GM18498 (cell line): ENCODE results near the gene BRD9.
"Not testable (repeated sequence)": the region's sequence is repeated elsewhere in the genome, so short reads cannot be mapped to it uniquely, and the experiment has no call there.

ENCODE experiments used
- ATAC-seq: cut with Tn5 transposase; IDR thresholded peaks from one replicate; pipeline ENCODE4 v1.9.1; 2021; ENCODE audit warnings: mild to moderate bottlenecking, moderate library complexity; ENCODE audit not compliant: unreplicated experiment

The BRD9 gene

DNA sequence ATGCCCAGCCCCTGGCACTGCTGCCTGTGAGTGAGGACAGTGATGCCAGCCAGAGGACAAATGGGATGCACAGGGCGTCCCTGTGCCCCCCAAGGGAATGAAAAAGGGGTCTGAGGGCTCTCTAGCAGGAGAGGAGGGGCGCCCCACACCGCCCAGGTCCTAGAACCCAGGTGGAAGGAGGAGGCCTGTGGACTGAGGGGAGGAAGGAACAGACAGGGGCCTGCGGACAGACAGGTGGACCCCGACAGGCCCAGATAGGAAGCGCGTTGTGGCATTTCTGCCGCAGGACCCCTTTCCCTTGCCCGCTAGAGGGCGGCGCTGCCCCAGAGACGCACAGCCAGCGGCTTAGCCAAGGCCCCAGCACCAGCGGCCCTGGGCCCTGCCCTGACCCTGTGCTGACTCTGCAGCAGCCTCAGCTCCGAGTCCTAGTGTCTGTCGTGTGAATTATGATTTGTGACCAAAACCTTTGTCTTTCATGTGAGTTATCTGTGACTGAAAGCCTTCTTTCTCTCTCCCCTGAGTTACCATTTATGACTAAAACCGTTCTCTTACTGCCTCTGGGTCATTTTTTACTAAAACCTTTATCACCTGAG is 30.8 kb upstream of the BRD9 start:
- peak; percentile 81 for ATAC-seq

DNA sequence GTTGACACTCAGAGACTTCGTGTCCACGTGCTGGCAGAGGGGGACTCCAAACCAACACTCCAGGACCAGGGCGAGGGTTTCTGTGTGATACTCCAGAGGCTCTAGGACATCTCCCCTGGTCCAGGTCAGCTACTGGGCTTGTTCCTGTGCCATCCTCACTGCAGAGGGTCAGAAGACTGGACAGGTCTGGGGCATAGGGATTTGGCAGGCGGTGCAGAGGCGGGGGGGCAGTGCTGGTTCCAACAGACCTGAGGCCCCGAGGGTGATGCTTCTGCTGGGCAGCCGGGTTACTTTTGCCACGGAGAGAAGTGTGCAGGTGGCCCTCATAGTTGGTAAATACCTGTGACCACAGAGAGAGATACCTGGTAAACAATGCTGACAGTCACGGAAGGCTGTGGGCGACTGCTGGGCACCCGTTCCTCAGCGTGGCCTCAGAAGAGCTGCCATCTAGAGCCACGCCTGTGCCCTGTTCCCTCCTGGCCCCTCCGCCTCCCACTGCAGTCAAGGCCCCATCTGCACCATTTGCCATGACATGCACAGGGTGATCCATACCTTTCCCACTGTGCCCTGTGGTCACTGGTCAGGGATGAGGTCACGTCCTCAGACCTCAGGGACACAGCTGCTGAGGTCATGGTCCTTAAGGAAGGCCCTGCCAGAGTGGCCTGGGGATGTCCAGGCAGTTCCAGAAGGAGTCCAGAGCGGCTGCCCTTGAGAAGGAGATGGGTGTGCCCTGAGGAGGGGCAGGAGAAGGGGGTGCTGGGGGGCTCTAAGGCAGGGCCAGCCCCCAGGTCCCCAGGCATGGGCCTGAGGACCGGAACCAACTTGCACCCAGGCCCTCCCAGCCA is 30.1 kb upstream of the BRD9 start:
- no peak for ATAC-seq

DNA sequence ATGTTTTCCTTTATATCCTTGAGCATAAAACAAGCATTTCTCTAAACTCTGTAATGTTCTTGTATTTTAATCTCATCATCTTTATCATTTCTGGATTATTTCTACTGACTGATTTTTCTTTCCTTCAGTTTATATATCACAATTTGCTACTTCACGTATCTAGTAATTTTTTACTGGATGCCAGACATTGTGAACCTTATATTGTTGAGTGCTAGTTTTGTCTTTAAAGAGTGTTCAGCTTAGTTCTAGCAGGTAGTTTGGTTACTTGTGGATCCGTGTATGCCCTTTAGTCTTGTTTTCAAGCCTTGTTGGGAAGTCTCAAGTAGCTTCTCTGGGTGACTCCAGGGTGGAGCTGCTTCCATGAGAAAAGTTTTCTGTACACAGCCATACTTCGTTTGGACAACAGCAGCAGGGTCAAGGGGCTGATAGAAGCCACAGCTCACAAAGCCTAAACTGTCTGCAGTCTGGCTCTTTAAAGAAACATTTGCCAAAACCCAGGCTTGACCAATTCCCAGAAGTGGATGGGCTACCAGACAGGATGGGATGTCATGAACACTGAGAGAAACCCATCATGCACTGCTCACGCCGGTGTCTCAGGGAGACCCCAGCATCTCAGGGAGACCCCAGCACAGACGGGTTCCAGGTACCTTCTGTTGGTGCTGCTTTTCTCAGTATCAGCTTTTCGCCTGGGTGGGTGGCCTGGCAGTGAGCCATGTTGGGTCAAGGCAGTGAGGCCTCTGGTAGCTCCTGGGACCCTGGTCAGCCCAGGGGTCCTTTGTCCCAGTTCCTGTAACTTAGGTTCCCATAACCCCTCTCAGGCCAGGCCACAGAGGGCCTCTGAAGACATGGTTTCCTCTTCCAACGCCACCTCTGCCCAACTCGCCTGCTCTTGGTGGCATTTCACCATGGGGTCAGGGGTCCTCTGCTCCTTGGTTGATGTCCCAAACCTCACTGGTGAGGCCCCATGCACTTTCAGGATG is 29.1 kb upstream of the BRD9 start:
- no peak for ATAC-seq

DNA sequence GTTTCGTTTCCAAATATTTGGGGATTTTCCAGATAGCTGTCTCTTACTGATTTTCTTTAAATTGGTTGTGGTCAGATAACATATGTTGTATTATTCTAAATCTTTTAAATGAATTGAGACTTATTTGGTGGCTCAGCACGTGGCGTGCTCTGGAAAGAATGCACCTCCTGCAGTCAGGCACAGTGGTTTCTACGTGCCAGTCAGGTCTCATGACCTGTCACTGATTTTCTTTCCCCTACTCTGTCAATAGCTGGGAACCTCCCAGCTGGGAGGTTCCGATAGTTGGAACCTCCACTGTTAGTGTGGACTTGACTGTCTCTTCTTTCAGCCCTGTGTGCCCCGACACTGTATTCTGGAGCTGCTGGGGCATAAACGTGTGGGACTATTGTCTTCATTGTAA is 27.7 kb upstream of the BRD9 start:
- no peak for ATAC-seq

DNA sequence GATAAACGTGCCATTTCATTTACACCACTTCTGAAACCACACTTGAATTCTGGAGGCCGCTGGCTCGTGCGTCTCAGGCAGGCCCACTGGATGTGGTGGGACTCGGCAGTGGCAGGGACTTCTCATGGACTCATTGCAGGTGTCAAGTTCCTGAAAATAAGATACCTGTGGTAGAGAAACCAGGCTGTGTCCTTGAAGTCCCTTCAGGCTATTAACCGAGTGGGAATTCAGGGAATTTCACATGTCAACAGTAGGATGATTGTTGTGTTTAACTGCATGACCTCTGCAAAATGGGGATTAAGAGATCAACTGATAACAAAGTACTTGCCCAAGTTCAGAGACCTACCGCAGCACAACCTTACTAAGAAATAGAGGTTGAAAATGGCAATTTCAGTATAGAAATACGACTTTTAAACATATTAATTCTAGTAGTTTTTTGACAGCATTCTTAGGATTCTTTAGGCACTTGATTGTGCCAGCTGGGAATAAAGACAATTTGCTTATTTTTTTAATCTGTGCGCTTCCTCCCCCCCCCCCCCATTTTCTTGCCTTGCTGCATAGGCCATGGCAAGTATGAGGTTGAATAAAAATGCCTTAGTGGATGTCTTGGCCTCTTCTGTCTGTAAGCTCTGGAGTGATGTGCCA is 26.9 kb upstream of the BRD9 start:
- no peak for ATAC-seq

DNA sequence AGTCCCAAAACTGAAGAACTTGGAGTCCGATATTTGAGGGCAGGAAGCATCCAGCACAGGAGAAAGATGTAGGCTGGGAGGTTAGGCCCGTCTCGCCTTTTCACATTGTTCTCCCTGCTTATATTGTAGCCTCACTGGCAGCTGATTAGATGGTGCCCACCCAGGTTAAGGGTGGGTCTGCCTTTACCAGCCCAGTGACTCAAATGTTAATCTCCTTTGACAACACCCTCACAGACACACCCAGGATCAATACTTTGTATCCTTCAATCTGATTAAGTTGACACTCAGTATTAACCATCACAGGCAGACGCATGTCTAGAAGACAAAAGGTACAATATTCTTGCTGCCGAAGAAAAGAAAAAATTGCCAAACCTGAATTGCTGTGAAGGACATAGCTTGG is 26.1 kb upstream of the BRD9 start:
- ATAC-seq, result not testable (repeated sequence)

DNA sequence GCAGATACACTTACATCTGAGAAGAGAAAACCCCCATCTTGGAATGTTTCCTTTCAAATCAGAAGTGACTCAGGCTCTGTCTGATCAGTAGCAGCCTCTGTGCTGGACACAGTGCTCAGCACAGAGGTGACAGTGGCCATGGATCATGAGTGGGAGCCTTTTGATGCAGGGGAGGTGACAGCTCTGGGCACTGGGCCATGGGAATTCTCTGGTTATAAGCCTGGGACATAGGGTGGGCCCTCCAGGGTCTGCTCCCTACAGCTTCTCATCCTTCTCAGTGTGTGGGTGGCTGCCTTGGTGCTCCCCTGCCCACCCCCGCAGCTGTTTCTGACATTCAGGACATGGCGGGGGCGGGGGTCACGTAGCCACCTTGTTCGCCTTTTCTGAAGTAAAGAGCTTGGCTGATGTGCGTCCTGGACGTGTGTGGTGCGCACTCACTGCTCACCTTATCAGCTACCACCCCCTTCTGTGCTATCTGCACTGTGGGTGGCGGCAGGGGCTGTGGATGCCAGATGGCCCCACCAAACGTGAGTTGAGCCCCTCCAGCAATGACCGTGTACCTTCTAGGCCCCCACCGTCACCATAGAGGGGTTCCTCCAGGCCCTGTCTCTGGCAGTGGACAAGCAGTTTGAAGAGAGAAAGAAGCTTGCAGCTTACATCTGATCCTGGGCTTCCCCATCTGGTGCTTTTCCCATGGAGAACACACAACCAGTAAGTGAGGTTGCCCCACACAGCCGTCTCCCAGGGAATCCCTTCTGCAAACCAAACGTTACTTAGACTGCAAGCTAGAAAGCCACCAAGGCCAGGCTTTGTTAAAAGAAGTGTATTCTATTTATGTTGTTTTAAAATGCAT is 24.1 kb upstream of the BRD9 start:
- ATAC-seq, result no peak

DNA sequence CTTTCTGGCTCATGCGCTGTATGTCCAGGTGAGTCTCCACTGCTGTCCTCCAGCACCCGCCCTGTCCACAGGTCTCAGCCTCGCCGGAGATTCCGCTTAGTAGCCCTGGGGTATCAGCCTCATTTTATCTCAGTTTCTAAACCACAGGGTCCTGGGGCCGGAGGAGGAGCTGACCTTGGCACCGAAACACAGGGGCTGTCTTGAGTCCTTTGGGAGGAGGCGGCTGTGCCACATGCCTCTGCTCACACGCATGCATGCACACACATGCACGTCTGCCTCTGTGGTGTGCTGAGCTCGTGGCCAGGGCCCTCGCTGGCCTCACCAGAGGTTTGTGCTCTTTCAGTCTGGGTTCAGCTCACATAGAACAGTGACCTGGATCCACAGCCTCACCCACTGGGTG is 23.3 kb upstream of the BRD9 start:
- no peak for ATAC-seq

DNA sequence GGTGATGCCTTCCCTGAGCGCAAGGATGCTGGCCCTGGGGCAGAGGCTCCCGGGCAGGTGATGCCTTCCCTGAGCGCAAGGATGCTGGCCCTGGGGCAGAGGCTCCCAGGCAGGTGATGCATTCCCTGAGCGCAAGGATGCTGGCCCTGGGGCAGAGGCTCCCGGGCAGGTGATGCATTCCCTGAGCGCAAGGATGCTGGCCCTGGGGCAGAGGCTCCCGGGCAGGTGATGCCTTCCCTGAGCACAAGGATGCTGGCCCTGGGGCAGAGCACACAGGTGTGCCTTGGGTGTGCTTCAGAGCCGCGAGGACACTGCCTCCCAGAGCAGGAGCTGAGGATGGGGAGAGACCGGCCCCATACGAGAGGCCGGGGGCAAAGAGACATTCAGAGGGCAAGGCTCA is 22.7 kb upstream of the BRD9 start:
- not testable (repeated sequence) for ATAC-seq

DNA sequence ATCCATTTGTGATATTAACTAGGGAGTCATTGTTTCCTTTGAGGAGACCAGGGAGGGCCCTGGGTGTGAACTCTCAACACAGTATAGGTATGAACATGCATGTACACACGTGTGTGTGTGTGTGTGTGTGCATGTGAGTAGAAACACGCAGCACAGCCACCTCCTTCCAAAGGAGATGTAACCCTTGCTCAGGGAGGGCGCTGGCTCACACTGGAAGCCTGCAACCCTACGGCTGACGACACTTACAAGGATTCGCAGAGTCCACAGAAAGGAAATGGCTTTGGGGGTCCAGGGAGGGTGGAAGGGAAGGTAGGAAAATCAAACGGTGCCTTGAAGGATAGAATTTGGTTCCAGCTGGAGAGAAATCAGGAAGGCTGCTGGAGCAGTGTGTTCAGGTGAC is 22.0 kb upstream of the BRD9 start:
- no peak for ATAC-seq

DNA sequence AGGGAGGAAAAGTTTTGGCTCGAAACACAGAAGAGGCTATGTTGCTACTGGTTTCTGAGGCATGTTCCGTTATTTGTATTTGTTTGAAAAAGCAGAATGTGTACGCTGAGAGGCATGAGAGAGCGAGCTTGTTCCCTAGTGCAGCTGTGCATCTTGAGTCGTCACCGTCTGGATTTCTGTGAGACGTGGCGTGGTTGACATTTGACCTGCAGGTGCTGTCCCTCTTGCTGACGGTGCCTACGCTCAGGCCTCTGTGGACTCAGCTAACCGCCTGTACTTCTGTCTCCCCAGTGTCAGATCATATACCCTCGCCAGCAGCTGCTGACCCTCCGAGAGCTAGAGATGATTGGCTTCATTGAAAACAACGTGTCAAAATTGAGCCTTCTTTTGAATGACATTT is 21.6 kb upstream of the BRD9 start:
- no peak for ATAC-seq

DNA sequence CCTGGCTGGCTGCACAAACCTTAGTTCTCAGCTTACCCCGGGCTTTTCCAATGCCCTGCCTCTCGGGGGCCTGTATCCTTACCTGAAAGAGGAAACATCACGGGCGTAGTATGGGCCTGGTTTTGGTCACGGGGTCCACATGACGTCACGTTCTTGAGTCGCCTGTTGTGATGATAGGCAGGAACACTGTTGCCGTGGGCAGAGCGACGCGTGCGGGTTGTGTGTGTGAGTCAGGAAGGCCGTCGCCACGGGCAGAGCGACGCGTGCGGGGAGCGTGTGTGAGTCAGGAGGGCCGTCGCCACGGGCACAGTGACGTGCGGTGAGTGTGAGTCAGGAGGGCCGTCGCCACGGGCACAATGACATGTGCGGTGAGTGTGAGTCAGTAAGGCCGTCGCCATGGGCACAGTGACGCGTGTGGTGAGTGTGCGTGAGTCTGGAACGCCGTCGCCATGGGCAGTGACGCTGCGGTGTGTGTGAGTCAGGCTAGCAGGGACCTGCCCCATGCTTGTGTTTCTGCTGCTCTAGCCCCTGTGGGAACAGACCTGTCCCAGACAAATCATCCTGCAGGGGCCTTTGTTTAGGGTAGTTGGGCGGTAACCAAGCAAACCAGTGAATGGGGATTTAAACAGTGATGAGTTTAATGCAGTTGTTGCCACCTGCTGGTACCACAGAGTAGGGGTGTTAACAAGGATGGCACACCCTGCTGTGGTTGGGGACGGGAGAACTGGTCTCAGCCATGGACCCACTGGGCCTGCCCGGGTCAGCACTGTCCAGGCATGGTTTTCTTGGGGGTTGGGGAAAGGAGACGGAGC is 19.9 kb upstream of the BRD9 start:
- ATAC-seq, result no peak

DNA sequence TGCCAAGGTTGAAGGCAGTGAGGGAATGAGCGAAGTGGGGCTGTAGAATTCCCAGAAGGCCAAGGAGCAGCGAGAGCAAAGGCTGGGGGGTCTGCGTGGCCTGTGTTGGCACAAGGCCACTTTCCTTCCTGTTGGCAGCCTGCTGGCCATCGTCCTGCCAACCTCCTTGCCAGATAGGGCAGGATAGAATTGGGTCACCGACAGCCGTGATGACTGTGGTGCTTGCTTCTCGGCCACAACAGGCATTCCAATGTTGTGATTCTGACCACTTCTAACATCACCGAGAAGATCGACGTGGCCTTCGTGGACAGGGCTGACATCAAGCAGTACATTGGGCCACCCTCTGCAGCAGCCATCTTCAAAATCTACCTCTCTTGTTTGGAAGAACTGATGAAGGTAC is 19.0 kb upstream of the BRD9 start:
- no peak for ATAC-seq

DNA sequence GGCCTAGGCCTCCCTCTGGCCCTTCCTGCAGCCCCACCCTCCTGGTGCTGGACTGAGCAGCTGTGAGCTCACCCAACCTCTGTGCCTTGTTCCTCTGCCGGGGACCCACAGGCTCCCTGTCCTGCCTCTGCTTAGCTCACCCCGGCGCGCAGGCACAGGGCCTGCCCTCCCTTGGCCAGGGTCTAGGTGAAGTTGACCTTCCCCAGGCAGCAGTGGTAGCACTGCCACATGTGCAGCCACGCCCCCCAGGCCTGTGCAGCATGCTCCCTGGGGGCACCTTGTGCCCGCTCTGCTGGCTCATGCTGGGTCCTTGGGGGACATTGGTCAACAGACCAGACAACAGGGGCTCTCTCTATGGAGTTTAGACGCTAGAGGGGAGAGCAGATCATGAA is 18.2 kb upstream of the BRD9 start:
- ATAC-seq, result no peak

DNA sequence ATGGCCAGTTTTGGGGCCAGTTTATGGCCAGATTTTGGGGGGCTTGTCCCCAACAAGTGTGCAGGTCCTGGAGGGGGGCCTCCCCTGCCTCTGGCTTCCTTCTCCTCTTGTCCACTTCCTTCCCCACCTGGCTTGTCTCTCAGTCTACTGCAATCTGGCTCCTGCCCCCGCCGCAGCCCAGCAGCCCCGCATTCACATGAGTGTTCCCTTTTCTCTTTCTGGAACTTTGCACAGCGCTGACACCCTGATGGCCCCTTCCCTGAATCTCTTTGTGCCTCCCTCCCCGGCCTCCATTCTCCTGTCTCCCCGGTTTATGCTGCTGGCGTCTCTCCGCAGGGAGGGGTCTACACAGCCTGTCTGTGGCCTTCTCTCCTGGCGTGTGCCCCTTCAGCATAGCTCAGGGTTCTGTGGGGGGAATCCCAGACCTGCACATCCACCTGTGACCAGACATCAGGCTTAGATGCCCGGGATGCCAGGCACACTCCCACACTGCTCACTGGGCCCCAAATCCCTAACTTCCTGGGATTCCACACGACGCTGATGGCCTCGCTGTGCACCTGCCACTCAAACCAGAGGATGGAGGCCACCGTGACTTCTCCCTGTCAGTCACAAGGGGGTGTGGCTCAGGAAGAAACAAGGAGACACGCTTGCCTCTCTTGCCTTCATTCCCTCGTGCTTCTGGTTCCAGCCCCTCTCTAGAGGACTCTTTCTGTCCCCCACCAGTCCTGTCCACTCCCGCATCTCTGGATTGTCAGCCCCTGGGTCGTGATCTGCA is 17.6 kb upstream of the BRD9 start:
- ATAC-seq, result no peak

DNA sequence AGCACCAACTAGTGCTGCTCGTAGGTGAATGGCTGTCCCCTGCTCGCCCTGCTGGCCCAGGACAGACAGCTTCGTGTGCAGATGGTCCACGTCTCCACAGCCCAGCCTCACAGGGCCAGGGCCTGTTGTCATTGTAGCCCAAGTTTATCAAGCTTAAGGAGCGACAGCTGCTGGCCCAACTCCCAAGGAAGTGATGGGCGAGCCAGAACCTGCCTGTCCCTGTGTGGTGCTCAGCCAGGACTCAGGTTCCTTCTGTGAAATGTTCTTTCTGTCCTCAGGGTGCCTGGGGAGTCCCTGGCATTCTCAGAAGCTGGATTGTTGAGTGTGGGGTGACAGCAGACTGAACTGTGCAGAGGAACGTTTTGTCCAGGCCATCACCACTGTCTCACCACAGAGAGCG is 16.5 kb upstream of the BRD9 start:
- no peak for ATAC-seq

DNA sequence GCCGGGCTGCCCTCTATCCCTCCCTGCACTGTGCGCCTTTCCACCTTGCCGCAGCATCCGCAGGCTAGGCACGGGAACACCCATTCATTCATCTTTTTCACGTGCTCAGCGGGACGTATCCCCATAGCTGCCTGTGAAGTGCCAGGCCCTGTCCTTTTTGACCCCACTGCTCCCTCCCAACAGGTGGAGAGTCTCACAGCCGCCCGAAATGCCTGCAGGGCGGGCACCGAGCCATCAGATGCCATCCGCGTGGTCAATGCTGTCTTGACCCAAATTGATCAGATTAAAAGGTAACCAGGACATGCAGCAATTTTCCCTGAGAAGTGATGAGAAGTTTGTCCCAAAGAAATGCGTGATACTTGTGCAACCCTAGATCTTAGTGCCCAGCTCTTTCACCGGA is 15.6 kb upstream of the BRD9 start:
- no peak for ATAC-seq

DNA sequence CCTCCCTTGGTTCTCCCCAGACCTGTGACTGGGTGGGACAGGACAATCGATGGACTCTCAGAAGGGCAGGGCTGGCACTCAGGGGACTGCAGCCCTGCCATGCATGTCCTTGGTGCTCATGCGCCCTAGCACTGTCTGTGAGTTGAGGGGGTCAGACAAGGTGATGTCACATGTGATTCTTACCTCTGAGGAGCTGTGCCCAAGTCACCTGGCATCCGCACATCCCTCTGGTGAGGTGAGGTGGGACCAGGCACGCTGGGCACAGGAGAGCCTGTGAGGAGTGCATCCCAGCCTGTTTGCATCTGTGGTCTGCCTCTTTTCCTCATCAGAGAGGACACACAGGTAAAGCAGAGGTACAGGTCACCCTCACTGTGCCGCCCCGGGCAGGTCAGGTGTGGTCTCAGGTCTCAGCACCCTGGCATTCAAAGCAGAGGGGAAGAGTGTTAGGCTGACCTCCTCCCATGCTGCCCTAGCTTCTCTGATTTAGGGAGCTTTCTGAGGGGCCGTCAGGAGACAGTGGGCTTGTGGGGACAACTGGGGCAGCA is 14.8 kb upstream of the BRD9 start:
- ATAC-seq, result no peak
